GM19452 (cell line): ENCODE data around the gene NR1I3.
"Not testable (repeated sequence)": the region's sequence is repeated elsewhere in the genome, so short reads cannot be mapped to it uniquely, and the experiment has no call there.

Experiments
- ATAC-seq: cut with Tn5 transposase; IDR thresholded peaks from one replicate; pipeline ENCODE4 v1.9.1; 2021; ENCODE audit not compliant: unreplicated experiment

The NR1I3 gene, protein sequence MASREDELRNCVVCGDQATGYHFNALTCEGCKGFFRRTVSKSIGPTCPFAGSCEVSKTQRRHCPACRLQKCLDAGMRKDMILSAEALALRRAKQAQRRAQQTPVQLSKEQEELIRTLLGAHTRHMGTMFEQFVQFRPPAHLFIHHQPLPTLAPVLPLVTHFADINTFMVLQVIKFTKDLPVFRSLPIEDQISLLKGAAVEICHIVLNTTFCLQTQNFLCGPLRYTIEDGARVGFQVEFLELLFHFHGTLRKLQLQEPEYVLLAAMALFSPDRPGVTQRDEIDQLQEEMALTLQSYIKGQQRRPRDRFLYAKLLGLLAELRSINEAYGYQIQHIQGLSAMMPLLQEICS

DNA sequence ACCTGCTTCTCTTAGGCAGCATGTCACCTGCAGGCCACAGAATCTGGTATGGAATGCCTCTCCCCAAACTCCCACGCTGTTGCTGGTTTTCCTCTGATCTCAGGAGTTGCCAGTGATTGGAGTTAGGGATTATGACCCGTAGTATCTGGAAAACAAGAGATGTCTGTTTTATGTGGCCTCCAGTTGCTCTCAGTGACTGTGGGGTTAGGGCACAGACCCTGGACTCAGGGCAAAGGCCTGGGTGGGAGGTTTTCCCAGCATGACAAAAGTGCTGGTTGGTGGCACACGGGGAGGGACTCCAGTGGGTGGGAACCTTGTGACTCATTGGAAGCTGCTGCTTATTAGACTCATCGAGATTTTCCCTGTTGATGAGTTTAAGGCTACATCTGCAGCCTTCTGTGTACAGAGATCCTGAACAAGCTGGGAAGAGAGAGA is at the start of gene NR1I3:
TSS of gene NR1I3 (minus strand) at position 165 of the 435 bp plus-strand sequence. CDS start 1,638 bp downstream, outside the sequence.
- no peak for ATAC-seq

DNA sequence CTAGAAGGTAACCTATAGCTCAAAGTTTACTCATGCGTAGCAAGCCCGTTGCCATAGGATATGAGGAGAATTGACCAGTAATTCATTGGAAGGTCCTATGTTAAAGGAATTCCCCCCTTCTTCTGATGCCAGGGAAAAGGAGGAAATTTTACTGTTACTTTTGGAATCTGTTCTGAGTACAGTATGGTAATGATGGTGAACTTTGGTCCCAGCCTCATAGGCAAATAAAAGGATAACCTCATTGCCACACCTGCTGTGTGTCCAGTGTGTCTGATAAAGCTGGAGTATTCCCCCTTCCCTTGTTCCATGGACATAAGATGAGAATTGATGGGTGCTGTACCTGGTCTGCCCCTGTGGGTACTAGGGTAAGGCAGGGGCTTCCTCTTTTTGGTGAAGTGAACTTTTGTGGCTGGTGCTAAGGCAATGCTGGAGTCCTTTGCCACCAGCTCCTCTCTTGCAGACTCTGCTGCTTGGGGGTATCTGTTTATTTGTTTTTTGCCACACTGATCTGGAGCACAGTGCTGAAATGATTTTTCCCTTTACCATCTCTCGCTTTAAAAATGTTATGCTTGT is 49.6 kb upstream of the NR1I3 start:
- ATAC-seq = no peak

DNA sequence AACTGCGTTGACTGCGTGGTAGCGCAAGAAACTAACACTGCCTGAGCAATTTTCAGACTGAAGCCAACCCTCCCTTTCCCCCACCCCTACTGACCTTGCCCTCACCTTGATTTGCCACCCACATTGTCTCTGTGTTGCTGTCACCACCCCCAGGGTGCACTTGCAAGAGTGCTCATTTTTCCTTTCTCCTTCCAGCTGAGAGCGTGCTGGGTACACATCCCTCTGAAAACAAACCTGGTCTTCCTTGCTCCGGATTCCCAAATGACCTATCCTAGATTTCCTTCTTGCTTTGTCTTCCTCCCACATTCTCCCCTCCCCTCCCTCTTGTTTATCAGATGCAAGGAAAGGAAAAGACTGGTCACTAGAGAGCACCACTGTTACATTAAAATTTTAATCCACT is 47.5 kb upstream of the NR1I3 start:
- no peak for ATAC-seq

DNA sequence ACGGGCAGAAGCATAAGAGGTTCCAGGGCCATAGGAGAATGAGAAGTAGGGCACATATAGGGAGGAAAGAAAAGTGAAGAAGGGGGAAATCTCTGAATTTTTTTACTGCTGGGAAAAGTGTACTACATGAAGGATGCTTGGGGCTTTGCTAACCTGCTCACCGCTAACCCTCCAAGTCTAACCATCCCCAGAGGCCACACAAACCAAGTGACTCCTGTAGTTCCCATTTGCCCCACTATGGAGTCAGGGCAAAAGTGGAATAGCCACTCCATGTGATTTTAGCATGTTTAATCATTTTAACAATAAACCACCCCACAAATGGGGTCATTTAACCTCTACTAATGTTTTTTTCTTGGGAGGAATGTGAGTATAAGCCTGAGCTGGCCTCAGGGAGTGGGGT is 47.1 kb upstream of the NR1I3 start:
- no peak for ATAC-seq

DNA sequence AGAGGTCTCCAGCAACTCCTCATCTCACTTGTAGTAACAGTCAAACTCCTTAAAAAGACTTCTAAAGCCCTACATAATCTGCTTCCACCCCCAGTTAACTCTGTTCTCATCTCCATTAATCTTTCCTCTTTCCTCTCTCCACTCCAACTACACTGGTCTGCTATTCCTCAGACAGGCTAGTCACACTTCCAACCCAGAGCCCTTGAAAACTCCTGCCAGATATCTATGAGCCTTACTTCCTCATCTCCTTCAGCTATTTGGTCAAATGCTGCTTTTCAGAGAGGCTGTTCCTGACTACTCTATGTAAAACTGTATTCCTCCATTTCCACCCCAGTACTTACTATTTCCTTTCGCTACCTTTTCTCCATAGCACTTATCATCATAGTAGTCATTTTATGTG is 45.0 kb upstream of the NR1I3 start:
- no peak for ATAC-seq

DNA sequence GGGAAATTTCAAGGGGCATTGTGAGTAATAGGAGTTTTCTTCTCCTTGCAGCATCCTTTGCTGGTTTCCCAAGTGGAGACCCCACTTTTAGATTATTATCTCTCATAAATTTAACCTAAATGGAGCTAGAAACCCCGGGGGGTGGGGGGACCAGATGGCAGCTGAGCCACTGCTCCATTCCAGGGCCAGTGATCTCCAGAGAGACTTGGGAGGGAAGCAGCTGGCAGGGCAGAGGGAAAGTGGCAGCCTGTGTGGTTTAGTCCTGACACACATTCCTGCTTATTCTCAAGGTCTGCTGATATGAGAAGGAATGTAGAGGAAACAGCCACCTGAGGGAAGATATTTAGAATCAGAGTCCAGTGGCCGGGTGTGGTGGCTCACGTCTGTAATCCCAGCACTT is 36.9 kb upstream of the NR1I3 start:
- ATAC-seq = no peak

DNA sequence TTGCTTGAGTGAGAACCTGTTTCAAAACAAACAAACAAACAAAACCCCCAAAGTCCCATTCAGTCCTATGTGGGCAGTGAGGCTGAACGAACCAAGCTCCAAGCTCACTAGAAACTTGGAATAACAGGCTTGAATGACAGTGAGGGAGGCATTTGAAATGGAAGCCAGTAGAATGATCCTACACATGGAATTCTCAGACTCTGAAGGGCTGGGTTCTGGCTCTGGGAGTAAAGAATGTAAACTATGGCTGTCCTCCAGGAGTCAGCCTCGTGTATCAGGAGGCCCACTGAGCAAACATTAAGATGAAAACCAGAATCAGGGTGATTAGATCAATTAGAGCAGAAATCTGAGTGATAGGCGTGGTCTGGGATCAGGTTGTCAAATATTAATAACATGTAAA is 35.4 kb upstream of the NR1I3 start:
- no peak for ATAC-seq

DNA sequence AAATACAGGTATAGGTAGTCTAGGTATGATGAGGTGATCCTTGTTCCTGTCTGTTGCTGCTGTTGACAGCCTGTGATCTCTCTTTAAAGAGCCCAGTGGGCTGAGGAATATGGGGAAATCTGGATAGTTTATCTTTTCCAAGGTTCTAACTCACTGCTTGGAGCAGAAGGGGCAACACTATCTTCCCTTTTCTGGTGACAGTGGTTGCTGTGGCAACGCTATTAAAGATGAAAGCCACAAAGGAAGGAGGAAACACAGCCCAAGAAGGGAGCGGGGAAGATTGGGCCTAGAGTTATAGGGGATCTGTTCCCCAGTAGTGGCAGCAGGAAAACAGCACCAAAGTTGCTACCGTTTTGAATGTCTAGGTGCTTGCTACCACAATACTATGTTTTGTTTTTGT is 29.3 kb upstream of the NR1I3 start:
- ATAC-seq = no peak

DNA sequence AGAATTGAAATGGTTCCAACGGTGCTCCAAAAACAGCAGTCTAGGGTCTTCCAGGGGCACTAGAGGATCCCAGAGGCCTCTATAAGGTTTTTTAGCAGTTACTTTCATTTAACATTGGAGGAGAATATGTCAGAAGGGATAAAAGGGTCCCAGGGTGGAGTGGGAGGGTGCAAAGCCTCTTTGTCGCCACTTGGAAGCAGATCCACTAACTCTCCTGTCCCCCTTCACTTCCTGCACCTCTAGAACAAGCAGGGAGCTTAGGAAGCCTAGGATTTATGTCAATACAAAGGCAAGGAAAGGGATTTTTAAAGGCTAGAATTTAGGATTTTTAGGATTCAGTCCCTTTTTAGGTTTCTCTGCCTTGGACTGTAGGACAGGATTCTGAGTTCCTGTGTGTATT is 28.8 kb upstream of the NR1I3 start:
- no peak for ATAC-seq

DNA sequence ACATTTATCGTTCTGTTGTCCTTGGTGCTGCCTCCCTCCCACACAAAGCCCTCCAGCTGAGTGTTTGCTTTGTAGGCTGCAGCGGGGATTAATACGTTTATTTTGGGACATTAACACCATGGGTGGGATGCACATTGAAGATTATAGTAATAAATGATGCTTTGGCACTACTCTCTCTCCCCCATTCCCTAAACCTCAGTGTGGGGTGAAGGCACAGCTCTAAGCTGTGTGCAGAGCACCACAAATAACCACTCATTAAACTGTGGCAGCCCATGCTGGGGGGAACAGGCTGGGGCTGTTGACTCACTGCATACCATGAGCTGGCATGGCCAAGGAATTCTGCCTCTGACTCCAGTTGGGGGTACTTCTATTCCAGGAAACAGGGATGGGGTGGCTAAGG is 28.2 kb upstream of the NR1I3 start:
- ATAC-seq = no peak

DNA sequence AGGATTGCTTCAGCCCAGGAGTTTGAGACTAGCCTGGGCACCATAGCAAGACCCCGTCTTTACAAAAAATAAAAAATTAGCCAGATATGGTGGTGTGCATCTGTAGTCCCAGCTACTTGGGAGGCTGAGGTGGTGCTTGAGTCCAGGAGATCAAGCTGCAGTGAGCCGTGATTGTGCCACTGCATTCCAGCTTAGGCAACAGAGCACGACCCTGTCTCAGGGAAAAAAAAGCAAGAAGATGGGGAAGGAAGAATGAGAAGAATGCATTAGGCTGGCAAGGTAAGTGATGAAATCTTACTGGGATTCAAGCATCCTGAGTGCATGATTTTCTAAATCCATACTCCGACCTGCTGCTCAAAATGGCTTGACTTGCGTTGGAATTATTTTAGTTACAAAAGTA is 27.3 kb upstream of the NR1I3 start:
- ATAC-seq = no peak

DNA sequence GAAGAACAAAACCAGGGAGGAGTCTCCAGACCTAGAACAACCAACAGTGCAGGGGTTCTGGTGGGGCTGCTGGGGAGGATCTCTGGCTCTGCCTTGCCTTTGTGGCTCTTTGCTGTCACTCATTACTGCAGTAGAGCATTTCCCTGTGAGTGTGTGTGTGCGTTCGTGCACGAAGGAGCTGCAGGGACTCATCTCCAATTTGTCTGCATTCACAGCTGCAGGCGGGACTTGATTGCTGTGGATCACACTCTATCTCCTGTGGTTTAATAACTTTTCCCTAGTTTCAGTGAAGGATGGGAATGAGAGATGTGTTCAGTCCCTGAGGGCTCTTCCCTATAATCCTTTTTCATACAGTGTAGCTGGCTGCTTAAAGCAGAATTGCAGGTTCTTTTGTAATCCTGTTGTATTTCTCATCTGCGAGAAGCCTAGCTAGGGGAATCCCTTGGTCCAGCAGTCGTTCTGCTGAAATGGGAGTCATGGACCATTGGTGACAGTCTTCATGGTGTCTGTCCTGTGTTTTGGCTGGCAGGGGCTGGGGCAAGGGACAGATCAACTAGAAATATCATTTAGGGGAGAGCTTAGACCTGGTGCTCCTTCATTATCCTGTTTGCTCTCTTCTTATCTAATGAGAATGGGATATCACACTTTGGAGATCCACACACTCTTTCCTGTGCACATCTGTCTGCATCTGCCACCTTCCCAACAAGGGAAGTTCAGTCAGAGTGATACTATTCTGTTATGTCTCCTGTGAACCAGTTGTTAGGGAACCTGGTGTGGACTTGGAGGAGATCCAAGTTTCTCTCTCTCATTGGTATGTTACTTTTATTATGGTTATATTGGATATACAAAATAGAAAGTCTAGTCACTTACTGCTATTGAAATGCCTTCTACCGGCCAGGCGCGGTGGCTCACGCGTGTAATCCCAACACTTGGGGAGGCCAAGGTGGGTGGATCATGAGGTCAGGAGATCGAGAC is 23.5 kb upstream of the NR1I3 start:
- no peak for ATAC-seq

DNA sequence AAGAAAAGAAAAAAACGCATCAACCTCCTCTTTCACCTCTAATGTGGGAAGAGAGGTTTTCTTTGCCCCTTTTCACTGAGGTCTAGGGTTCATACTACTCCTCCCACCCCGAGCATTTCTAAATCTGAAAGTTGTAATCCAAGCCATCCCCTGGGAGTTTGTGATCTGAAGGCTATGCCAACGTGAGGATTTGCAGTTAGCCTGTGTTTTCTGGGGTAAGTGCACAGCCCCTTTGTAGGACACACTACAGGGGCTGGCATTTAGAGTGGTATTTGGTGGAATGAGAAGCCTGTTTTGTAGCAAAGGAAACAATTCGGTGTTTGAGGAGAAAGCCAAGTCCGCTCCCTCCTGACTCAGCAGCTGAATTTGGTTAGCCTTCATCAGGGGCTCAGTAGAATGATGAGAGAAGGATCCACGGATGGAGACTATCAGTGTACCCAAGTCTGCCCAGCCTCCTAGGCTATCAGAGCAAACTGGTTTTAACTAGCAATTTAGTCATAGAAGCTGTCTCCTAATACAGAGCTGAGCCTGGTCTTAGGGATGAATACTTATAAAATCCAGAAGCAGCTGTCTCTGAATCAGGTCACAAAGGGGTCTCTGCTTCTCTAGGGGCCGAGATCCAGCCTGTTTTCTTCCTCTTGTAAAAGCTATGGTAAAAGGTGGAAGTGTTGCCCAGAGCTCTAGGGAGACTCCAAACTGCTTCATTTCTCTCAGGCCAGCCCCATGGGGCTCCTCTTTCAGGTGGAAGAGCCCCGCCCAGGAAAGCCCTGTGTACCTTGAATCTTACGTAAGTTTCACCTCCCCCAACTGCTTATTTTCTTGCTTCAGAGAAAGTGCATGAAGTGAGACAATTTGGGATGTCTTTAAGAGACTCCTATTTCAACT is 22.6 kb upstream of the NR1I3 start:
- no peak for ATAC-seq

DNA sequence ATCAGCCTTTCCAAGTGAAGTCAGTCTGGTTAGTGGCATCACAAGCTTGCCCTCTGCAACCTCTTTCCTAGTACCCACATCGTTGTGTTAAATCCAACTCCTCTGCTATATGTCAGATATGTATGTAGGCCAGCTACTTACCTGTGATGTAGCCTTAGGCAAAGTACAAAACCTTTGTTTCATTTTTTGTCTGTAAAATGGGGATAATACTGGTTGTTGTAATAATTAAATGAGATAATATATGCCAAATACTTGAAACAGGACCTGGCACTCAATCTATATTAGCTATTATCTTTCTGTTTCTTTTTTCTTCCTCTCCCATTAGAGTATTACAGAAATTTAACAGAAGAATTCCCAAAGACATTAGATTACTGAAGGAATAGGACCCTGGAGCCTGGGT is 21.8 kb upstream of the NR1I3 start:
- no peak for ATAC-seq

DNA sequence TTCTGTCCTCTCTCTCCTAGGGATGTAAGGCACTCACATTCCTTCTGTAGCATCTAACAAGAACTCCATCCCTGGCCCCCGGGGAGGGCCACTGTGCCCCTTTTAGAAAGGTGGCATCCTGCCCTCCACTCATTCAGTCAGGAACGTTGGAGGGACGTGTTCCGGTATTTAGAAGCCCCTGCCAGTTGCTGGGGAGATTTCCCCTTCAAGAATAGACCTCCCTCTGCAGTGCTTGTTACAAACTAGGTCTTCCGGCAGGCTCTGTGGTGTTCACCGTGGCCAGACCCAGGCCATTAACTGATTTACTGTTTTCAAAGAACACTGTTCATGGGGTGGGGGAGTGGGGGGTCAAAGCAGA is 21.3 kb upstream of the NR1I3 start:
- no peak for ATAC-seq

DNA sequence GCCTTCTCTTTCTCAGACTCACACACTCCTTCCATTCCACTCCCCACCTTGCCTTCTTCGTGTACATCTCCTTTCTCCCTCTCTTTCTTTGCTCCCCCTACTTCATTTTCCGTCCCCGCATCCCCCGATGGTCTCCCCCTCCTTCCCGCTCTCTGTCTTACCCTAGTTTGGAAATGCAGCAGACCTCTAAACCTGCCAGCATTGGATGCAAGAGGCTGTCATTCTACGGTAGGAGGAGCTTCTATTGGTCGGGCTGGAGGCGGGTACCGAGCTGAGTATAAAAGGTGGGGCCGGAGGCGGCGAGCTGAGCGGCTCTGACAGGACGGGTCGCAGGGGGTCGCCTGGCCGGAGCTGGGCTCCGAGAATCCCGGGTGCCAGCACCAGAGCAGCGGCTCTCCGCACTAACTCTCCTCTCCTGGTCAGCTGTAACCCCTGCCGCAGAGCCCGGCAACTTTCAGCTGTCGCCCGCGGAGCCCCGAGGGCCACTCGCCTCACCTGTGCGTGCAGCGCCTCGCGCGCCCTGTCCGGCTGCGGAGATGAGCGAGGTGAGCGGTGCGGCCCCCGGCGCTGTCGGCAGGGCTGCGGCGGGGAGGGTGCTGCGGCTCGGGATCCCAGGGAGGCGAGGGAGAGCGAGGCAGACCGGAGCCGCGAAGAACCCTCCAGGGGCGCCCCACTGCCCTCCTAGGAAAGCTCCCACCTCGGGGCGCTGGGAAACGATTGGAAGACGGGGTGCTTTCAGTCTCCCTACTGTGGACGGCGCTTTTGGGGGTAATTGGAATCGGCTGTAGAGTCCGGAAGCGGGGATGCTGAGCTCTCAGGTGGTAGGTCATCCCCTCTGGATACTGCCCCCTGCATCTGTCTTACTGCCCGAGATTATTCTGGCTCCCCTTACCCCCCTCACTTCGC is 20.7 kb upstream of the NR1I3 start, which contains the start of gene PCP4L1:
TSS of gene PCP4L1 (plus strand) at position 307 of the 906 bp plus-strand sequence. CDS start at position 537, 230 bp downstream.
- ATAC-seq = no peak

DNA sequence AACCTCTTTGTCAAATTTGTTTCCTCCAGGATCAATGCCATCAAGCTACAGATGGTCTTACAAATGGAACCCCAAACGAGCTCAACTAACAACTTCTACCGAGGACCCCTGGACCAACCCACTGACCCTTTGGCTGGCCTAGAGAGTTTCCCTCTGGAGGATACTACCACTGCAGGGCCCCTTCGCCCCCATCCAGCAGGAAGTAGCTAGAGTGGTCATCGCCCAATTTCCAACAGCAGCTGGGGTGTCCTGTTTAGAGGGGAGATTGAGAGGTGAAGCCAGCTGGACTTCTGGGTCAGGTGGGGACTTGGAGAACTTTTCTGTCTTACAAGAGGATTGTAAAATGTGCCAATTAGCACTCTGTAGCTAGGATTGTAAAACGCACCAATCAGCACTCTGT is 19.1 kb upstream of the NR1I3 start:
- ATAC-seq = not testable (repeated sequence)

DNA sequence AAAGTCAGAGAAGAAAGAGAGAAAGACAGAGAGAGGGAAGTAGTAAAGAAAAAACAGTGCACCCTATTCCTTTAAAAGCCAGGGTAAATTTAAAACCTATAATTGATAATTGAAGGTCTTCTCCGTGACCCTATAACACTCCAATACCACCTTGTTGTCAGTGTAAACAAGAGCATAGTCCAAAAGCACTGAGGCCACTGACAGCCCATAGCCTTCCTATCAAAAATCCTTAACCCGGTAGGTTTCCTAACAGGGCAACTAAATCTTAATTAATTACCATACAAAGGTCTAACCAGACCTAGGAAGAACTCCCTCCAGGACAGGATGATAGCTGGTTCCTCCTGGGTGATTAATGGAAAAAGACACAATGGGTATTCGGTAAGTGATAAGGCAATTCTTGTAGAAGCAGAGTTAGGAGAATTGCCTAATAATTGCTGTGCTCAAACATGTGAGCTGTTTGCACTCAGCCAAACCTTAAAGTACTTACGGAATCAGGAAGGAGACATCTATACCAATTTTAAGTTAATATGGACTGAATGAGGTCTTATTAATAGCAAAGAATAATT is 18.0 kb upstream of the NR1I3 start:
- ATAC-seq = not testable (repeated sequence)

DNA sequence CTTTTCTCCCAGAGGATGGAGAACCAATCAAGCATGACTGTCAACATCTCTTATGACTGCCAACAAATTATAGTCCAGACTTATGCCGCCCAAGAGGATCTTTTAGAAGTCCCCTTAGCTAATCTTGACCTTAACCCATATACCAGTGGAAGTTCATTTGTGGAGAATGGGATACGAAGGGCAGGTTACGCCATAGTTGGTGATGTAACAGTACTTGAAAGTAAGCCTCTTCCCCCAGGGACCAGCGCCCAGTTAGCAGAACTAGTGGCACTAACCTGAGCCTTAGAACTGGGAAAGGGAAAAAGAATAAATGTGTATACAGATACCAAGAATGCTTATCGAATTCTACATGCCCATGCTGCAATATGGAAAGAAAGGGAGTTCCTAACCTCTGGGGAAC is 17.3 kb upstream of the NR1I3 start:
- ATAC-seq = not testable (repeated sequence)
